GM23248 (cell line): ENCODE measurements around the gene TOX2.

Experiments
- EZH2 ChIP-seq: fragments of 200-600 bp; sonication (generic); IDR thresholded peaks from 2 replicates; pipeline ENCODE4 v1.6.1; 2018; ENCODE audit warnings: antibody characterized with exemption, mild to moderate bottlenecking; ENCODE audit not compliant: insufficient read depth, poor library complexity, severe bottlenecking
- EZH2phosphoT487 ChIP-seq: fragments of 200-600 bp; sonication (generic); IDR thresholded peaks from 2 replicates; pipeline ENCODE4 v1.6.1; 2018; ENCODE audit warnings: antibody characterized with exemption, moderate library complexity, mild to moderate bottlenecking, low read depth; ENCODE audit not compliant: insufficient read depth

DNA sequence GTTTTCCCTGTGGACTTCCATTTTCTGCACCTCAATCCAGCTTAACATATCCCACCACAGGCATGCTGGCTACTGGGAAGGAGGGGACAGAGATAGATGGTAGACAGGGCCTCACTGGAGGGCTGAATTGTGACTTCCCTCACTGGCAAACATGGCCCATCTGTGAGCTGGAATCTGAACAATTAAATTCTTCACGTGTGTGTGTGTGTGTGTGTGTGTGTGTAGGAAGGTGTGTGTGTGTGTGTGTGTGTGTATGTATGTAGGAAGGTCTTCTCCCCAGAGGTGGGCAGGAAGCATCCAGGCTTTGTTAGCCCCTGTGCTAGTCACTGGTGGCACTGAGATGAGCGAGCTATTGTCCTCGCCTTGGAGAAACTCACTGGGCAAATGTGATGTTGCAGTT lies 5.4 kb upstream of the TOX2 start:
- TF ChIP-seq EZH2, result no peak
- no peak for TF ChIP-seq EZH2phosphoT487
